ENCODE measurements around the gene PDE4C. TPM values are rescaled to one million over a fixed set of nuclear protein-coding genes. Genes with fewer than 3 reads are reported as not detected.

PDE4C gene
- total and polyA plus RNA-seq, 9 of the 15 experiments (the other 6 are each of a cell fraction or from before 2014, with no cell fraction given) = 0.04 to 0.91 (median 0.20) TPM; not detected in 1

- TF ChIP-seq PPARD (CRISPR knock-in tag; IDR thresholded peaks at IDR 0.05) (no peak), ARID1B (IDR thresholded peaks at IDR 0.05) (no peak), ZNF511 (CRISPR knock-in tag; IDR thresholded peaks at IDR 0.05) (peak; percentile 47; the same call in 1 of the 2 replicates), ZNF212 (CRISPR knock-in tag; IDR thresholded peaks at IDR 0.05) (no peak), POLR2A (conservative IDR thresholded peaks at IDR 0.05) (peak; percentile 10), DPF2 (IDR thresholded peaks at IDR 0.05) (no peak), CBFB (CRISPR knock-in tag; IDR thresholded peaks at IDR 0.05) (0 out of 2 replicates have a peak, but pooled peaks have one; percentile 13), ERF (CRISPR knock-in tag; IDR thresholded peaks at IDR 0.05) (0 out of 2 replicates have a peak, but pooled peaks have one; percentile 1), ZNF431 (CRISPR knock-in tag; IDR thresholded peaks at IDR 0.05) (0 out of 2 replicates have a peak, but pooled peaks have one; percentile 14), ELK3 (CRISPR knock-in tag; IDR thresholded peaks at IDR 0.05) (no peak), JUN (IDR thresholded peaks at IDR 0.05; ENCODE audit: borderline replicate concordance, low read depth, low read length) (no peak), JUN (CRISPR knock-in tag; IDR thresholded peaks at IDR 0.05; ENCODE audit: borderline replicate concordance) (peak; percentile 31; the same call in 1 of the 2 replicates), FIP1L1 (IDR thresholded peaks at IDR 0.05; ENCODE audit: low read depth, low read length, poor library complexity, severe bottlenecking) (peak; percentile 57), ZNF324 (CRISPR knock-in tag; IDR thresholded peaks at IDR 0.05) (no peak), PML (IDR thresholded peaks at IDR 0.05; ENCODE audit: low read length) (peak; percentile 51; the same call in 1 of the 2 replicates), ZNF134 (CRISPR knock-in tag; conservative IDR thresholded peaks at IDR 0.05) (no peak), EP400 (IDR thresholded peaks at IDR 0.05) (peak; percentile 80), TEAD1 (CRISPR knock-in tag; IDR thresholded peaks at IDR 0.05) (0 out of 4 replicates have a peak, but pooled peaks of 1 of the 2 experiments have one; percentile 37), RHOXF2B (CRISPR knock-in tag; conservative IDR thresholded peaks at IDR 0.05) (no peak), ZNF232 (CRISPR knock-in tag; IDR thresholded peaks at IDR 0.05) (0 out of 2 replicates have a peak, but pooled peaks have one; percentile 33), ARNT (IDR thresholded peaks at IDR 0.05) (no peak), ID3 (CRISPR knock-in tag; IDR thresholded peaks at IDR 0.05) (no peak), ID3 (tag; IDR thresholded peaks at IDR 0.05) (0 out of 2 replicates have a peak, but pooled peaks have one; percentile 17), ZFP91 (CRISPR knock-in tag; IDR thresholded peaks at IDR 0.05) (peak; percentile 65), ETS1 (conservative IDR thresholded peaks at IDR 0.05; ENCODE audit: control insufficient read depth, low read depth, low read length) (no peak; the same call in 1 of the 2 replicates)
Measured at GRCh38 chr19:18193388-18194180, 32.7 kb downstream of the PDE4C start (continued).
